K562 (cell line): ENCODE results near the gene TRPC1. TPM values are rescaled to one million over a fixed set of nuclear protein-coding genes. Genes with fewer than 3 reads are reported as not detected.

ENCODE experiments used
- ATAC-seq: fragments of 200-7000 bp; cut with Tn5 transposase; 3 replicates; pipeline ENCODE4 v1.9.1; 2020; ENCODE audit warnings: moderate library complexity
- BruUV-seq: library from RNA; stranded (reverse); fragments of 400-500 nt; replicated peaks from 2 replicates; lab custom pipeline; 2021; lab: Mats Ljungman, UMichigan
- CTCF ChIA-PET: fragments of 300-600 bp; formaldehyde crosslinking; extraction: SDS; loops from one replicate; lab custom pipeline; 2021; ENCODE audit warnings: low intra/inter-chr PET ratio; lab: Yijun Ruan, JAX
- POLR2A ChIA-PET: fragments of 300-600, 350-650 bp; sonication (Branson Sonifier 250); formaldehyde crosslinking; extraction: SDS; loops from one replicate; lab custom pipeline; 2021; ENCODE audit warnings: antibody characterized with exemption, inconsistent platforms; lab: Yijun Ruan, JAX
- DNase-seq, 4 experiments: peaks; one replicate each; pipeline versions ENCODE4 v3.0.0 to v3.0.0-alpha.2; 2011 to 2018; ENCODE audit warnings: low spot score in 3 of 4, mixed read lengths in 3 of 4; ENCODE audit errors: extremely low read depth in 1 of 4
- FAIRE-seq: peaks from 2 replicates; lab custom pipeline; 2011; peaks lifted over from hg19 to GRCh38; lab: Jason Lieb, UNC
- H2AFZ ChIP-seq: 2 replicates; pipeline ENCODE4 v1.6.0; 2011; ENCODE audit warnings: low read depth, low read length, control low read depth, inconsistent platforms
- H3K27ac ChIP-seq: fragments of 200-600 bp; 3 replicates; pipeline ENCODE4 v1.8.0; 2011; ENCODE audit warnings: low read depth, mild to moderate bottlenecking, control low read depth, inconsistent platforms, low read length, moderate library complexity, mixed read lengths; ENCODE audit errors: extremely low read depth
- H3K27me3 ChIP-seq, 2 experiments: fragments of 300-600 bp in 1 of 2; 2 replicates in 1 of 2; 3 replicates in 1 of 2; pipeline versions ENCODE4 v1.6.0 to v1.8.0; 2011; ENCODE audit warnings: inconsistent platforms in 2 of 2, low read length in 2 of 2, mild to moderate bottlenecking in 1 of 2, mixed read lengths in 1 of 2, moderate library complexity in 1 of 2; ENCODE audit not compliant: control insufficient read depth in 2 of 2, insufficient read depth in 2 of 2
- H3K36me3 ChIP-seq: fragments of 300-600 bp; 3 replicates; pipeline ENCODE4 v1.8.0; 2011; ENCODE audit warnings: mild to moderate bottlenecking, low read length, inconsistent platforms; ENCODE audit not compliant: control insufficient read depth, insufficient read depth
- H3K4me1 ChIP-seq, 2 experiments: fragments of 200-600 bp in 1 of 2; replicated peaks in 1 of 2; 2 replicates in 1 of 2; 3 replicates in 1 of 2; pipeline versions ENCODE4 v1.5.1 to v1.8.0; 2011; ENCODE audit warnings: inconsistent platforms in 2 of 2, low read length in 2 of 2, mild to moderate bottlenecking in 1 of 2, mixed read lengths in 1 of 2, moderate library complexity in 1 of 2; ENCODE audit not compliant: control insufficient read depth in 2 of 2, insufficient read depth in 2 of 2
- H3K4me2 ChIP-seq: 2 replicates; pipeline ENCODE4 v1.6.1; 2011; ENCODE audit warnings: low read length, control low read depth, inconsistent platforms, mixed read lengths; ENCODE audit not compliant: insufficient read depth
- H3K4me3 ChIP-seq: fragments of 200-600 bp; sonication (generic), shearing (Covaris generic); 2 replicates; pipeline ENCODE4 v1.5.1; 2016; ENCODE audit warnings: control low read depth, inconsistent platforms
- H3K79me2 ChIP-seq: fragments of 200-600 bp; 3 replicates; pipeline ENCODE4 v1.8.0; 2011; ENCODE audit warnings: low read length, inconsistent platforms; ENCODE audit not compliant: control insufficient read depth, insufficient read depth
- H3K9ac ChIP-seq, 2 experiments: 2 replicates each; pipeline versions ENCODE4 v1.6.0 to v1.6.1; 2011; ENCODE audit warnings: low read depth in 2 of 2, low read length in 2 of 2, control low read depth in 1 of 2, inconsistent platforms in 1 of 2, mild to moderate bottlenecking in 1 of 2, mixed read lengths in 1 of 2; ENCODE audit not compliant: insufficient read depth in 1 of 2
- H3K9me1 ChIP-seq: one replicate; pipeline ENCODE4 v1.6.0; 2011; ENCODE audit warnings: inconsistent platforms, mild to moderate bottlenecking, low read length, moderate library complexity; ENCODE audit not compliant: control insufficient read depth, insufficient read depth
- H3K9me3 ChIP-seq: replicated peaks from 2 replicates; pipeline ENCODE4 v1.5.1; 2011; ENCODE audit warnings: low read depth, low read length, inconsistent platforms; ENCODE audit not compliant: control insufficient read depth, insufficient read depth
- H4K20me1 ChIP-seq: replicated peaks from 2 replicates; pipeline ENCODE4 v1.6.1; 2011; ENCODE audit warnings: low read length, inconsistent platforms, mixed read lengths; ENCODE audit not compliant: control insufficient read depth, insufficient read depth
- CREB3 ChIP-seq: fragments of 450-650 bp; conservative IDR thresholded peaks from 2 replicates; pipeline ENCODE4 v1.6.1; 2016; ENCODE audit warnings: missing genetic modification characterization, low read depth, mild to moderate bottlenecking, missing compliant biosample characterization, moderate library complexity
- CTCFL ChIP-seq: IDR thresholded peaks from 2 replicates; pipeline ENCODE4 v1.6.1; 2011; ENCODE audit warnings: borderline replicate concordance, low read depth, mild to moderate bottlenecking, moderate library complexity, low read length; ENCODE audit not compliant: insufficient read depth, poor library complexity, severe bottlenecking
- ELF4 ChIP-seq: fragments of 450-650 bp; formaldehyde crosslinking; IDR thresholded peaks from 2 replicates; pipeline ENCODE4 v1.4.0; 2022; ENCODE audit warnings: missing genetic modification characterization
- PRPF4 ChIP-seq: fragments of 200-400 bp; formaldehyde crosslinking; IDR thresholded peaks from one replicate; pipeline ENCODE4 v1.6.1; 2017; ENCODE audit warnings: low read length, low read depth, mild to moderate bottlenecking; ENCODE audit not compliant: insufficient read depth, poor library complexity, severe bottlenecking
- REST ChIP-seq, 2 experiments: fragments of 450-650 bp; formaldehyde crosslinking in 1 of 2; IDR thresholded peaks; 2 replicates each; pipeline versions ENCODE4 v1.4.0 to v1.6.1; 2014 to 2020; ENCODE audit warnings: mild to moderate bottlenecking in 2 of 2, borderline replicate concordance in 1 of 2, low read depth in 1 of 2
- STAT5B ChIP-seq: fragments of 250-450 bp; sonication (Bioruptor Pico); IDR thresholded peaks from 2 replicates; pipeline ENCODE4 v1.8.0; 2021; ENCODE audit warnings: mild to moderate bottlenecking, inconsistent platforms
- TCFL5 ChIP-seq: fragments of 250-450 bp; sonication (Bioruptor Pico); conservative IDR thresholded peaks from 2 replicates; pipeline ENCODE4 v1.6.1; 2021; ENCODE audit warnings: mild to moderate bottlenecking, moderate library complexity, matching md5 sums
- ZNF263 ChIP-seq: sonication (generic); formaldehyde crosslinking; IDR thresholded peaks from 2 replicates; pipeline ENCODE4 v1.8.0; 2022; ENCODE audit warnings: mild to moderate bottlenecking, missing genetic modification reagents, borderline replicate concordance
- ZNF707 ChIP-seq: fragments of 250-450 bp; sonication (Bioruptor Pico); conservative IDR thresholded peaks from 2 replicates; pipeline ENCODE4 v1.8.0; 2022; ENCODE audit warnings: inconsistent platforms, mild to moderate bottlenecking, moderate library complexity
- WGBS: fragments of 100-300 bp; shearing (Covaris generic); methylation state at CpG from one replicate; pipeline ENCODE4 v1.1.6; 2016; ENCODE audit warnings: low coverage, mixed read lengths; ENCODE audit not compliant: insufficient coverage; ENCODE audit errors: missing lambda C conversion rate; 5-methylcytosine and 5-hydroxymethylcytosine counted together
- in situ Hi-C: fragments of 300-500 bp; cut with MboI; formaldehyde crosslinking; loops from 4 replicates; pipeline ENCODE4 v1.15.0; 2018; ENCODE audit warnings: inconsistent platforms, mixed read lengths
- intact Hi-C: fragments of 100-400 bp; cut with micrococcal nuclease; formaldehyde crosslinking; loops from 2 replicates; pipeline ENCODE4 v1.14.2; 2022
- polyA plus RNA-seq, 8 experiments: library from polyadenylated mRNA; depleted of rRNA in 4 of 8; stranded (reverse) in 5 of 8; unstranded in 3 of 8; fragments of >200 nt; fragmentation: Nextera tagmentation in 2 of 8; fragmentation: Illumina TruSeq in 1 of 8; extraction: Ambion mirVana in 2 of 8; extraction: Trizol in 1 of 8; gene quantifications; 2 replicates each; pipeline versions ENCODE4 v1.2.1 to v1.2.3, GENCODE V29; 2011 to 2014; ENCODE audit warnings: inconsistent platforms in 1 of 8, missing spikeins in 1 of 8
- total RNA-seq, 7 experiments: library from RNA; depleted of rRNA in 6 of 7; stranded (reverse); fragments of >200 nt in 6 of 7; fragmentation: Illumina TruSeq in 2 of 7; extraction: Trizol in 2 of 7; gene quantifications; 2 replicates each; pipeline versions ENCODE4 v1.2.1 to v1.2.3, GENCODE V29; 2011 to 2021; ENCODE audit warnings: low replicate concordance in 1 of 7

The TRPC1 gene
- total and polyA plus RNA-seq, 9 of the 15 experiments (the other 6 are each of a cell fraction or from before 2014, with no cell fraction given) = 1.4 to 6.5 (median 3.0) TPM

DNA sequence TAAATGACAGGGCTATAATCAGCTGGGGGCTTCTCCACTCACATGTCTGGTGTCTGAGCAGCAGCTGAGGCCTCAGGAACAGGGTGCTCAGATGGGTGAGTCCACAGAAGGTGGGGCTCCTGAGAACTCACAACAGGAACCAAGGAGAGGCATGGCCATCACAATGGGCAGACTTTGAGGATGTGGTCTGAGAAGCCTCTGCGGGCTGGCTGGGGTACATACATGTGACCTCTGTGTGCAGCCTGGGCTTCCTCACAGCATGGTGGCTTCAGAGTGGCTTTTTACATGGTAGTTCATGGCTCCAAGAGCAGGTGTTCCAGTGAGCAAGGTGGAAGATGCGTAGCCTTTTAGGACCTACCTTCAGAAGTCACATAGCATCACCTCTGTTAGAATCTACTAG is 58.8 kb downstream of the TRPC1 start:
- CTCF ChIA-PET = no interaction called here
- WGBS = 54% methylated on average over 2 of the region's 2 CpGs
- TF ChIP-seq PRPF4 = no peak
- TF ChIP-seq CREB3 (tag) = no peak
- TF ChIP-seq REST (IDR thresholded peaks at IDR 0.05; ENCODE audit: borderline replicate concordance) = no peak
- no peak for TF ChIP-seq REST (CRISPR knock-in tag; IDR thresholded peaks at IDR 0.05; ENCODE audit: low read depth)
- no peak for TF ChIP-seq CTCFL
- no peak for TF ChIP-seq ZNF707
- no peak for TF ChIP-seq TCFL5
- no peak for TF ChIP-seq ZNF263 (CRISPR knock-in tag)
- TF ChIP-seq ELF4 (CRISPR knock-in tag) = no peak
- TF ChIP-seq STAT5B (CRISPR knock-in tag) = no peak
- BruUV-seq = no TSS peak
- no peak overlapping the region for H2AFZ ChIP-seq
- peaks cover 0 to 9% of the 10 kb centered on the region in 2 experiments; a peak in 2 of 5 replicates for H3K4me1 ChIP-seq
- no peaks in the 10 kb centered on the region for H3K27me3 ChIP-seq
- no peaks in the 10 kb centered on the region for H3K9me3 ChIP-seq
- no peaks in the 10 kb centered on the region for H3K79me2 ChIP-seq
- peak; percentile 50 for ATAC-seq
- no peak for DNase-seq
- intact Hi-C loops = no loop called here
- no peak overlapping the region for H3K4me2 ChIP-seq
- H3K27ac ChIP-seq = no peak overlapping the region
- FAIRE-seq = no peak
- in situ Hi-C loops = no loop called here
- no peak overlapping the region; a peak in 1 of 4 replicates for H3K9ac ChIP-seq
- no peaks in the 10 kb centered on the region for H3K36me3 ChIP-seq
- no peaks in the 10 kb centered on the region for H4K20me1 ChIP-seq
- H3K9me1 ChIP-seq = no peaks in the 10 kb centered on the region
- no peak overlapping the region for H3K4me3 ChIP-seq
- POLR2A ChIA-PET = no interaction called here
